CD4-positive, alpha-beta T cell treated with Interleukin-15 for 1 hour (primary cell): Measurements from ENCODE around the gene PHETA1.
"Not testable (repeated sequence)": the region's sequence is repeated elsewhere in the genome, so short reads cannot be mapped to it uniquely, and the experiment has no call there.

Experiments used
- DNase-seq: peaks from one replicate; pipeline ENCODE4 v3.0.0-alpha.2; 2020

PHETA1 gene

GRCh38 chr12:111347891-111348644 lies 20.8 kb downstream of the PHETA1 start:
- DNase-seq = no peak

GRCh38 chr12:111344254-111344875 lies 24.5 kb downstream of the PHETA1 start:
- DNase-seq = no peak

- DNase-seq = no peak
Observed at GRCh38 chr12:111343181-111343580, 25.7 kb downstream of the PHETA1 start.

- no peak for DNase-seq
Observed at GRCh38 chr12:111342376-111342775, 26.5 kb downstream of the PHETA1 start.

- DNase-seq = no peak
Observed at GRCh38 chr12:111341426-111342065, 27.3 kb downstream of the PHETA1 start.

- DNase-seq = not testable (repeated sequence)
Observed at GRCh38 chr12:111340680-111341079, 28.2 kb downstream of the PHETA1 start.

- DNase-seq = no peak
Observed at GRCh38 chr12:111340231-111340630, 28.7 kb downstream of the PHETA1 start.

- no peak for DNase-seq
Observed at GRCh38 chr12:111339321-111339938, 29.5 kb downstream of the PHETA1 start.

- DNase-seq = no peak
Observed at GRCh38 chr12:111338096-111338495, 30.8 kb downstream of the PHETA1 start.

GRCh38 chr12:111337371-111337770 lies 31.5 kb downstream of the PHETA1 start:
- no peak for DNase-seq

- not testable (repeated sequence) for DNase-seq
Observed at GRCh38 chr12:111336411-111336810, 32.5 kb downstream of the PHETA1 start.

- DNase-seq = no peak
Observed at GRCh38 chr12:111335811-111336210, 33.1 kb downstream of the PHETA1 start.

- DNase-seq = not testable (repeated sequence)
Observed at GRCh38 chr12:111335301-111335700, 33.6 kb downstream of the PHETA1 start.

- no peak for DNase-seq
Observed at GRCh38 chr12:111334393-111334915, 34.4 kb downstream of the PHETA1 start.

- no peak for DNase-seq
Observed at GRCh38 chr12:111330800-111331752, 37.8 kb downstream of the PHETA1 start.

- no peak for DNase-seq
Observed at GRCh38 chr12:111328138-111328537, 40.8 kb downstream of the PHETA1 start.

GRCh38 chr12:111327474-111327873 lies 41.4 kb downstream of the PHETA1 start:
- no peak for DNase-seq

- no peak for DNase-seq
Observed at GRCh38 chr12:111322336-111323250, 46.3 kb downstream of the PHETA1 start.

- DNase-seq = no peak
Observed at GRCh38 chr12:111321317-111321716, 47.6 kb downstream of the PHETA1 start.

- no peak for DNase-seq
Observed at GRCh38 chr12:111320258-111321050, 48.4 kb downstream of the PHETA1 start.
